Effector CD4-positive, alpha-beta T cell (primary cell): ENCODE results near the gene ZNF493.

Source experiments
- DNase-seq: peaks from one replicate; pipeline ENCODE4 v3.0.0-alpha.2; 2020

The ZNF493 gene

DNA sequence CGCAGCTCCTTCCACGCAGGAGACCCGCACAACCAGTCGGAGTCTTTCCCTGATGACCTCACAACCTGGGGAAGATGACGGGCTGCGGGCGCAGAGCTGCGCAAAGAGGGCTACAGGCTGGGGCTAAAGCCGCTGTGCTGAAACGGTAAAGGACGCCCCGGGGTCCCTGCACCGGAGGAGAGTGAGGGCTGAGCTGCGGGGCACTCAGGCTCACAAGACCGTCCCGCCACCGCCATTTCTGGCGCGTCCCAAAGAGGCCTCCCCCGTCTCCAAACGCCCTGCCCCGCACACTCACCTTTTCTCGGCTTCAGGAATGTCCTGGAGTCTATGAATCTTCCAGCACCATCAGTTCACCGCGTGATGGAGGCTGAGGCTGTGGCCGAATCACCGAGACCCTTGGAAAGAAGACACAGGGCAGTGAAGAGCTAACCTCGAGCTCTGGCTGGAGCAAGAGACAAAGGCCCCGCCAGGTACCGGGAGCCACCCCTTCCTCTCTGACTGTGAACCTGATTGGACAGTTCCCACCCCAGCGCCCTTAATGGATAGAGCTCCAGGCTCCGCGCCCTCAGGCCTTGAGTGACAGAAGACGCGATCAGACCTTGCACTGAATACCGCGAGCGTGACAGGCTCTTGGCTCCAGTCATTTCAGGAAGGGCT lies 66.6 kb downstream of the ZNF493 start:
- DNase-seq, result peak; percentile 15

DNA sequence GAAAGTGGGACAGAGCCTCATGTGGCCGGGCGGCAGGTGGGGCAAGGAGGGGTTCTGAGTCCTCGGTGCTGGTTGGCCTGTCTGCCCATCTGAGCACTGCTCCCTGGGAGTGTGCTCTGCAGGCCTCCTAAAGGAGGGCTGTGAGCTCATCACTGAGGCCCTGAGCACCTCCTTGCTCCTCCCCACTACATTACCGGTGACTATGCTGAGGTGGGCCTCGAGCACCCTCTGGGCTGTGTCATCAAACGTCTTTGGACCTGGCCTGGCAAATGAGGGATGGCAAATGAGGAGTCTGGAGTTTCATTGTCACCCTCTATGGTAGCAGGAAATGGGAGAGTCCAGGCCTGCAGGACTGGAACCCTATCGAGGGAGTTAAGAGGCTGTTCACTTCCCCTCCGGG lies 69.7 kb downstream of the ZNF493 start:
- no peak for DNase-seq

DNA sequence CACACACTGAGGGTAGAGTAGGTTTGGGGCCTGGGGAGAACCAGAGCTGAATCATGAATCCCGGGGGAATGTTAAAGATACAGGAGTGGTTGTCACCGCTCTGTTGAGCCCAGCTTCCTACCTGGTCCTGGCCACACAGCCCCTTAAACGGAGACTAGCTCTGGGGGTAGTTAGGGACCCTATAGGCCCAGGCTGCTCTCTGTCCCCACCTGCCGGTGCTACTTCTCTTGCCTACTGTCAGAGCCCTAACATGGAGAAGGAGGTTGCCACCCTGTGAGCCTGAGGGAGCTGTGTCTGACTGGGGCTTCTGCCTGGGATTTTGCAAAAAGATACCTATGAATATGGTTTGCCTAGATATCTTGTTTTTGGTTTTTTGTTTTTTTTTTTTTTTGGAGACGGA lies 71.9 kb downstream of the ZNF493 start:
- DNase-seq, result no peak

DNA sequence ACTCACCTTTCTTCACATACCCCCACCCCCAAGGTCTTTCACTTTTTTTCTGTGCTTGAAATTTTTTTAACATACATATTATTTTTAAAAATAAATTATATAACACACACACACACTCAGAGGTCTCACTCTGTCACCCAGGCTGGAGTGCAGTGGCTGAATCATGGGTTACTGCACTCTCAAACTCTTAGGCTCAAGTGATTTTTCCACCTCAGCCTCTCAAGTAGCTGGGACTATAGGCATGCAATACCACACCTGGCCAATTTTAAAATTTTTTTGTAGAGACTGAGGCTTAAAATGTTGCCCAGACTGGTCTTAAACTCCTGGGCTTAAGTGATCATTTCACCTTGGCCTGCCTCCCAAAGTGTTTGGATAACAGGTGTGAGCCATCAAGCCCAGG lies 75.6 kb downstream of the ZNF493 start:
- no peak for DNase-seq

DNA sequence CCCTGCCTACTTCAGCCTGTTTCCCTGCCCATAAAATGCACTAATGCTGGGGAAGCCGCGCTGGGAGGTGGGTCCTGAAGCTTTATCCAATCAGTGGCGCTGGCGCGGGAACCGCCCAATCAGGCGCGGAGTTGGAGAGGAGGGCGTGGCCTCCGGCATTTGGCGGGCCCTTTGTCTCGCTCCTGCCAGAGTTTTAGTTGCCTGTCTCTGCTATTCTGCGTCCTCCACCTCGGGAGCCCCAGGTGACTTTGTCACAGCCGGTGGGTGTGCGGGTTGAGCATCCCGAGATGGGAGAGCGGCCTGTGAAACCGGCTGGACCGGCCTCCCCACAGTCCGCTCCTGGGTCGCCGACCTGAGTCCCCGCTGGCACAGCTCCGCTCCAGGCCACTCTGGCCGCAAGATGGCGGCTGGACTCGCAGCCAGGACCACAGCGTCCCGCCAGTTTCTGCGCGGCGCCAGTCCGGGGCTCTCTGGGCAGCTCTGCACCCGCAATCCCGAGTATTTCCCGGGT lies 77.8 kb downstream of the ZNF493 start:
- DNase-seq, result peak; percentile 65
